Tibial nerve (tissue), 4 donors: ENCODE data around the gene PRKG2. TPM values are rescaled to one million over a fixed set of nuclear protein-coding genes. Genes with fewer than 3 reads are reported as not detected.

ENCODE experiments used
- DNase-seq, 2 donors: peaks; one replicate each; pipeline ENCODE4 v3.0.0-alpha.2; 2019; ENCODE audit warnings: low spot score in 2 of 2
- H3K27ac ChIP-seq, 4 donors: fragments of 200-600 bp; sonication (generic) in 3 of 4; one replicate each; pipeline ENCODE4 v1.5.1; 2017 to 2019; ENCODE audit warnings: mild to moderate bottlenecking in 1 of 4
- H3K27me3 ChIP-seq, 2 donors: fragments of 200-600 bp; sonication (generic) in 1 of 2; one replicate each; pipeline versions ENCODE4 v1.5.1 to v1.6.0; 2017 to 2019
- H3K36me3 ChIP-seq, 3 donors: fragments of 200-600 bp; sonication (generic); one replicate each; pipeline ENCODE4 v1.5.1; 2018 to 2019
- H3K4me1 ChIP-seq, 4 donors: fragments of 200-600 bp; sonication (generic) in 3 of 4; one replicate each; pipeline ENCODE4 v1.5.1; 2017 to 2019
- H3K4me3 ChIP-seq, 4 donors: fragments of 200-600 bp; sonication (generic) in 3 of 4; one replicate each; pipeline ENCODE4 v1.5.1; 2017 to 2019; ENCODE audit warnings: mild to moderate bottlenecking in 1 of 4, moderate library complexity in 1 of 4
- H3K9me3 ChIP-seq, 4 donors: fragments of 200-600 bp; sonication (generic) in 3 of 4; one replicate each; pipeline ENCODE4 v1.5.1; 2017 to 2019
- EP300 ChIP-seq, 2 donors: sonication (generic); formaldehyde crosslinking; IDR thresholded peaks; one replicate each; pipeline ENCODE4 v1.6.1; 2017; ENCODE audit warnings: antibody characterized with exemption in 2 of 2, mild to moderate bottlenecking in 1 of 2
- POLR2A ChIP-seq, 2 donors: fragments of 450-650 bp; IDR thresholded peaks; one replicate each; pipeline ENCODE4 v1.6.1; 2017; ENCODE audit warnings: antibody characterized with exemption in 2 of 2, mild to moderate bottlenecking in 2 of 2, moderate library complexity in 2 of 2
- WGBS, 2 donors: methylation state at CpG; one replicate each; pipeline ENCODE4 v1.1.5; 2018; 5-methylcytosine and 5-hydroxymethylcytosine counted together
- total RNA-seq, 4 donors: library from RNA; depleted of rRNA; stranded (reverse); fragments of >200 nt; gene quantifications; one replicate each; pipeline ENCODE4 v1.1.0, GENCODE V29; 2016
- TF ChIP-seq, protein P1 (sequence below), 5 experiments: fragments of 200-600 bp in 3 of 5; fragments of 450-650 bp in 2 of 5; sonication (generic) in 3 of 5; IDR thresholded peaks; one replicate each; pipeline ENCODE4 v1.5.1; 2016 to 2019; ENCODE audit warnings: antibody characterized with exemption in 5 of 5, mild to moderate bottlenecking in 3 of 5, moderate library complexity in 2 of 5

PRKG2 gene
- total RNA-seq, 4 donors from 2014 or later, result 0.30 to 4.4 (median 2.4) TPM

GRCh38 chr4:81257021-81257420 lies 42.0 kb upstream of the PRKG2 start:
- WGBS, 2 donors, result 20 to 23% methylated on average over 1 of the region's 1 CpG
- H3K27me3 ChIP-seq, result no peaks in the 10 kb centered on the region
- DNase-seq, result no peak

DNA sequence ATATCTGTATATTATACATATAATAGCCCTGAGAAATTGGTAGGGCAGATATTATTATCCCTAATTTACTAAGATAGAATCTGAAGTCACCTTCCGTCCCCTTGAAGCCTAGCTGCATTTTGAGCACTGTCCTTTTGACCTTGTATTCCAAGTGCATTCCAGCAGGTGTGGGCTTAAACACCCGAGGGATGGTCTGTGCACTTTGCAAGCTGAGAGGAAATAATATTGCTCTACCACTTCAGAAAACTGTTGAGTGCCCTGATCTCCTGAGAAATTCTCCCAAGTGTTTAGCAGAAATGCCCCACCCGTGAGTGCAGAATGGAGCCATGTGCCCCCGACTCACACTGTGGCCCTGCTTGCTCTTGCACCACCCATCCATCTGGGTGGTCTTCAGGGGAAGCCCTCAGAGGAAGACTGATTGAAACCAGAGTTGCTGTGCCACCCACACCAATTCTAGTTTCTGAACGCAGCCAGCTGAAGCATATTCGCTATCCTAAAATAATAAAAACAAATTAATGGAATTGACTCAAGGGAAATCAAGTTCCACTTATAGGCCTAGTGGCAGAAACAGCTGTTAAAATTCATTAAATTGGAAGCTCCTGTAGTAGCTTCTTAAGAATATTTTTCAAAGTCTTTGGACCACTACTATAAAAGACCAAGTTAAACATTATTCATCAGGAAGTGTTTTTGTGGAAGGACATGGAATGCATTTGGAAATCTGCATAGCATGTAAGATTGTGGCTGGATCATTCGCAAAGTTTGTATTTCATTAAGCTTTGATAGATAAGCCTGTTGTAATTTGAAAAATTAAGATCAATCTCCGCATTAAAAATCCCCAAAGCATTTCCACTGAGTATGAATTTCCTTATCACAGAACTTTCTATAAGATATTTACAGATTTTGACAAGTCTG lies 41.3 kb upstream of the PRKG2 start:
- no peak for TF ChIP-seq EP300 (IDR thresholded peaks at IDR 0.05)
- TF ChIP-seq, protein P1, sequence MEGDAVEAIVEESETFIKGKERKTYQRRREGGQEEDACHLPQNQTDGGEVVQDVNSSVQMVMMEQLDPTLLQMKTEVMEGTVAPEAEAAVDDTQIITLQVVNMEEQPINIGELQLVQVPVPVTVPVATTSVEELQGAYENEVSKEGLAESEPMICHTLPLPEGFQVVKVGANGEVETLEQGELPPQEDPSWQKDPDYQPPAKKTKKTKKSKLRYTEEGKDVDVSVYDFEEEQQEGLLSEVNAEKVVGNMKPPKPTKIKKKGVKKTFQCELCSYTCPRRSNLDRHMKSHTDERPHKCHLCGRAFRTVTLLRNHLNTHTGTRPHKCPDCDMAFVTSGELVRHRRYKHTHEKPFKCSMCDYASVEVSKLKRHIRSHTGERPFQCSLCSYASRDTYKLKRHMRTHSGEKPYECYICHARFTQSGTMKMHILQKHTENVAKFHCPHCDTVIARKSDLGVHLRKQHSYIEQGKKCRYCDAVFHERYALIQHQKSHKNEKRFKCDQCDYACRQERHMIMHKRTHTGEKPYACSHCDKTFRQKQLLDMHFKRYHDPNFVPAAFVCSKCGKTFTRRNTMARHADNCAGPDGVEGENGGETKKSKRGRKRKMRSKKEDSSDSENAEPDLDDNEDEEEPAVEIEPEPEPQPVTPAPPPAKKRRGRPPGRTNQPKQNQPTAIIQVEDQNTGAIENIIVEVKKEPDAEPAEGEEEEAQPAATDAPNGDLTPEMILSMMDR (IDR thresholded peaks at IDR 0.05), result no peak
- DNase-seq, result no peak
- WGBS, 2 donors, result 44 to 51% methylated on average over 8 of the region's 8 CpGs

More at GRCh38 chr4:81257021-81257420, 42.0 kb upstream of the PRKG2 start:
- Histone ChIP-seq H3K9me3 (no peaks in the 10 kb centered on the region), H3K4me3 (no peak overlapping the region), H3K36me3 (no peaks in the 10 kb centered on the region), H3K27ac (no peak overlapping the region), H3K4me1 (peaks cover 0 to 6% (median 0%) of the 10 kb centered on the region in 4 donors)
- TF ChIP-seq EP300 (IDR thresholded peaks at IDR 0.05) (no peak), POLR2A (IDR thresholded peaks at IDR 0.05) (no peak)
- TF ChIP-seq, protein P1 (IDR thresholded peaks at IDR 0.05), result no peak

DNA sequence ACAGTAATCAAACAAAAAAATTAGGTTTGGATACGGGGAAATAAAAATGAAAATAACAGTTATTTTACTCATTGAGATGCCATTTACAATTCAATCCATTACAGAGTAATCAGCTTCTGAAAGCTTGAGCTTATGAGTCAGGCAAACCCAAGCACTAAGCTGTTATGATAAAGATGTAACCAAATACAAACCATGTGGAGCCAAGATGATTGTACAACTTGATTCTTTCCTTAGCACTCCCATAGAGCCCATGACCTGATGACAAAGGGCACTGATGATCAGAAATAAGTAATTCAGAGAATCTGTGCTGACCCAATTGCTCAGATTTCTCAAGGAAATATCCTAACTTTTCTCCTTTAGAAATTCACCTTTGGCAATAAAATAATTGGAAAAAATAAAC lies 40.5 kb upstream of the PRKG2 start:
- 61 to 70% methylated on average over 1 of the region's 1 CpG for WGBS, 2 donors
- Histone ChIP-seq H3K36me3 (no peaks in the 10 kb centered on the region), H3K9me3 (no peaks in the 10 kb centered on the region), H3K27me3 (no peaks in the 10 kb centered on the region), H3K27ac (no peak overlapping the region), H3K4me1 (peaks cover 0 to 6% (median 0%) of the 10 kb centered on the region in 4 donors), H3K4me3 (no peak overlapping the region)
- TF ChIP-seq, protein P1 (IDR thresholded peaks at IDR 0.05), result no peak
- no peak for TF ChIP-seq POLR2A (IDR thresholded peaks at IDR 0.05)
- DNase-seq, result no peak

More for the DNA sequence above, 41.3 kb upstream of the PRKG2 start:
- H3K4me3 ChIP-seq, result no peak overlapping the region
- peaks cover 0 to 6% (median 0%) of the 10 kb centered on the region in 4 donors for H3K4me1 ChIP-seq
- no peaks in the 10 kb centered on the region for H3K27me3 ChIP-seq
- no peaks in the 10 kb centered on the region for H3K36me3 ChIP-seq
- no peaks in the 10 kb centered on the region for H3K9me3 ChIP-seq
- H3K27ac ChIP-seq, result no peak overlapping the region

- 74 to 75% methylated on average over 1 of the region's 1 CpG for WGBS, 2 donors
- DNase-seq, result no peak
Observed at GRCh38 chr4:81250430-81250829, 35.4 kb upstream of the PRKG2 start.

More at GRCh38 chr4:81250430-81250829, 35.4 kb upstream of the PRKG2 start:
- H3K9me3 ChIP-seq, result no peaks in the 10 kb centered on the region
- H3K27me3 ChIP-seq, result no peaks in the 10 kb centered on the region
- no peaks in the 10 kb centered on the region for H3K4me1 ChIP-seq
- no peaks in the 10 kb centered on the region for H3K36me3 ChIP-seq
- H3K4me3 ChIP-seq, result no peak overlapping the region
- TF ChIP-seq POLR2A (IDR thresholded peaks at IDR 0.05) (no peak), EP300 (IDR thresholded peaks at IDR 0.05) (no peak)
- TF ChIP-seq, protein P1 (IDR thresholded peaks at IDR 0.05), result no peak
- no peak overlapping the region for H3K27ac ChIP-seq
